GM19025 (cell line): ENCODE data around the gene PSMD8.
"Not testable (repeated sequence)": the region's sequence is repeated elsewhere in the genome, so short reads cannot be mapped to it uniquely, and the experiment has no call there.

Experiments used
- ATAC-seq: cut with Tn5 transposase; IDR thresholded peaks from one replicate; pipeline ENCODE4 v1.9.1; 2021; ENCODE audit warnings: mild to moderate bottlenecking, low read depth, moderate library complexity; ENCODE audit not compliant: unreplicated experiment

The PSMD8 gene

DNA sequence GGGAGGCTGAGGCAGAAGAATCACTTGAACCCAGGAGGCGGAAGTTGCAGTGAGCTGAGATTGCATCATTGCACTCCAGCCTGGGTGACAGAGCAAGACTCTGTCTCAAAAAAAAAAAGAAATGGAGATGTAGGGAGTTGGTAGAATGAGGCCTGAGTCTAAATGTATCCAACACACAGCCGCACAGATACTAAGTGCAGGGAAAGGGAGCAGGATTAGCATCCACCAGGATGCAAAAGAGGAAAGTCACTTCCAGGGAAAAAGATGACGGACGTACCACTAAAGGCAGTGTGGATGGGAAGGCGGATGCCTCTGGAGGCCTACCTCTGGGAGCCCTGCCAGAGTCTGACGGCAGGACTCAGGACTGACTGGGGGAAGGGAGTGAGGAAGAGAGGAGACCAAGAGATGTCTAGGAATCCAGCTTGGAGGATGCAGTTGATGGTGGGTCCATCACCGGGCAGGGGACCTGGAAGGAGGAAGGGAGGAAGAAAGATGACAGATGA is 35.3 kb downstream of the PSMD8 start:
- no peak for ATAC-seq

DNA sequence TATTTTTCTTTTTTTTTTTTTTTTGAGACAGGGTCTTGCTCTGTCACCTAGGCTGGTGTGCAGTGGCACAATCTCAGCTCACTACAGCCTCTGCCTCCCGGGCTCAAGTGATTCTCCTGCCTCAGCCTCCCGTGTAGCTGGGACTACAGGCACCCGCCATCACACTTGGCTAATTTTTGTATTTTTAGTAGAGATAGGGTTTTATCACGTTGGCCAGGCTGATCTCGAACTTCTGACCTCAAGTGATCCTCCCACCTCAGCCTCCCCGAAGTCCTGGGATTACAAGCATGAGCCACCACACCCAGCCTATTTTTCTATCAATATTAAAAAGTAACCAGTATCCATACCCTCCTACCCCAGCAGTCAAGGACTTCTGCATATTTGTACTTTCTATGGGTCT is 36.0 kb downstream of the PSMD8 start:
- not testable (repeated sequence) for ATAC-seq

DNA sequence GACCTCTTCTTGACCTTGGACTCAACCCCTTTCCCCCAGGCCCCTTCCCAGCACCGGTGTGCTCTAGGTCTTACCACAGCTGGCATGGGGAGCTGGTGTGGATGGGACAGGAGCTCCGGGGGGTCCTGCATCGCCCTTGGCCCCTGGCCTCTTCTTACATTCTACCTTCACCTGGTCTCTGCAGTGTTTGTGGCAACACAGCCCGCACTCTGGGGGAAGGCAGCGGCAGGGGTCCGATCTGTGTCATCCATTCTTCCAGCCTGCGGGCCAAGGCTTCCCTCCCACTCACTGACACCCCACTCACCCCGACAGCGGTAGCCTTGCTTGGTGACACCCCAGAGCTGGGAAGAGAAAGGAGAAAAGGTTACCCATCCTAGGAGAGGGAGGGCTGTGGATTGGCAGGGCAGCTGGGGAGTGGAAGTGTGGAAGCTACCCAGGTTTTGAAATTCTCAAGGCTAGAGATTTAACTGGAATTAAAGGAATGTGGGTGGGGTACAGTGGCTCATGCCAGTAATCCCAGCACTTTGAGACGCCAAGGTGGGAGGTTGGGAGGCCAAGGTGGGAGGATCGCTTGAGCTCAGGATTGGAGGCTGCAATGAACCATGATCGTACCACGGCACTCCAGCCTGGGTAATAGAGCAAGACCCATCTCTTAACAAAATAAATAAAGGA is 36.8 kb downstream of the PSMD8 start:
- no peak for ATAC-seq

DNA sequence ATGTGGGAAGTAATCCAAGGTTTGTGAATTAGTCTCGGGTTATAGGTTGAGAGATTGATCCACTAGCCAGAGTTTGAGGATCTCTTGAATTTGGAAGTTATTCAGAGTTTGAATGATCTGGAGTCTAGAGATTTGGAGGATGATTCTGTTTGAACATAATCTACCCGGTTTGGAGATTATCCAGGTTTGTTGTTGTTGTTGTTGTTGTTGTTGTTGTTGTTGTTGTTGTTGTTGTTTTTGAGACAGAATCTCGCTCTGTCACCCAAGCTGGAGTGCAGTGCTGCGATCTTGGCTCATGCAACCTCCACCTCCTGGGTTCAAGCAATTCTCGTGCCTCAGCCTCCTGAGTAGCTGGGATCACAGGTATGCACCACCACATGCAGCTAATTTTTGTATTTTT is 37.5 kb downstream of the PSMD8 start:
- ATAC-seq, result not testable (repeated sequence)

DNA sequence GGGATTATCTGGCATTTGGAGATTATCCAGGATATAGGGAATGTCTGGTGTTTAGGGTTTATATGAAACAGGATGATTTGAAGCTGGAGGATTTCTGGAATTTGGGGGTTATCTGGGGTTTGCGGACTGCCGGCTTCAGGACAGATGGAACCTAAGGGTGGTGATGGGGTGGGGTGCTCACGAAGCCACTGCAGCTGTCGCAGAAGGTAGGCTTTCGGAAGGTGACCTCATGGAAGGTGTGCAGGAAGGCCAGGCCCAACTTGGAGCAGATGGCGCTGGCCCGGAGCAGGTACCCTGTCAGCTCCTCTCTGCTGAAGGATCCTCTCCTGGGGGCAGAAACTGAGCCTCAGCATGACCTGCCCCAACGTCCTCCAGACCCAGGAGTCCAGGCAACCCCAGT is 38.1 kb downstream of the PSMD8 start:
- ATAC-seq, result no peak

DNA sequence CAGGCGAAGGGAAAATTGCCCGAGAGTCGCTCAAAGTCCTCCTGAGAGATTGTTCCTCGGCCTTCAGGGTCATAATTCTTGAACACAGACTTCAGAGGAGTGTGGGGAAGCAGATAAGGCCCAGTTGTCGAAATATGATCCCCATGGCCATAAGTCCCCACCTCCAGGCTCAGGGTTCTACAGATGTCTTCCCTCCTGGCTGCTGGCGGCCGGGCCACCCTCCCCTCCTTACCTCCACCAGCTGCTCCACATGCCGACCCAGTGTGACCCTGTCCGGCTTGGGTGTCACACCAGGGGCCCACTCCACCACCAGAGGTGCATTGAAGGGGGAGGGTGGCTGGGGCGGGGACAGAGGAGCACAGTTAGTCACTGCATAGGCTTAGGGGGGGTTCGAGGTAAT is 38.6 kb downstream of the PSMD8 start:
- ATAC-seq, result no peak

DNA sequence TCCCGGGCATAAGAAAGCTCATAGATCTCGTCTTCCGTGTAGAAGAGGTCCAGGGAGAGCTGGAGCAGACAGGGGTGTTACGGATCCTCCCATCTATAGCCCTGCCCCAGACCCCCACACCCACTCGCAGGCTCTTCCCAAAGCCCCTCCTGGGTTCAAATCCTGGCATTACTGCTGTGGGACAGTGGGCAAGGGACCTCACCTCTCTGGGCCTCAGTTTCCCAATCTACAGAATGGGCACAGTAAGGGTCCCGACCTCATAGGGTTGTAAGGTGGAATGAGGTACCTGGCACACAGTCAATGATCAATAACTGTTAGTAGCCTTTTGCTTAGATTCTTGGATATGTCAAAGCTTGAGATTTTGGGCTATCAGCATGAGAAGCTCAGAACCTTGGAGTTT is 39.0 kb downstream of the PSMD8 start:
- ATAC-seq, result no peak

DNA sequence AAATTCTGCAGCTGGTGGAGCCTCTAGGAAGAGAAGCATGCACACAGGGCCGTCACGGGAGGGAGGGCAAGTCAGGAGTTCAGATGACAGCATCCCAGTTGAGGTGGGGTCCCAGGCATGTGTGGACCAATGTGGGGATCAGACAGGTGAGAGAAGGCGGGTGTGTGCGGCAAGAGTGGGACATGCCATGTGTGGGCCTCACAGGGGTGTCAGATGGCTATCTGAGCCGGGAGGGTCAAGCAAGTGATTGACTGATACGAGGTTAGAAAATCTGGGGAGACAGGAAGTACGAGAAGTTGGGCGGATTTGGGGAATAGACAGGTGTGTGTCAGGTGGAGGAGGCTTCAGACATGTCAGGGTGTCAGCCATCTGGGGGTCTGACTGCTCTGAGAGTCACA is 42.8 kb downstream of the PSMD8 start:
- no peak for ATAC-seq

DNA sequence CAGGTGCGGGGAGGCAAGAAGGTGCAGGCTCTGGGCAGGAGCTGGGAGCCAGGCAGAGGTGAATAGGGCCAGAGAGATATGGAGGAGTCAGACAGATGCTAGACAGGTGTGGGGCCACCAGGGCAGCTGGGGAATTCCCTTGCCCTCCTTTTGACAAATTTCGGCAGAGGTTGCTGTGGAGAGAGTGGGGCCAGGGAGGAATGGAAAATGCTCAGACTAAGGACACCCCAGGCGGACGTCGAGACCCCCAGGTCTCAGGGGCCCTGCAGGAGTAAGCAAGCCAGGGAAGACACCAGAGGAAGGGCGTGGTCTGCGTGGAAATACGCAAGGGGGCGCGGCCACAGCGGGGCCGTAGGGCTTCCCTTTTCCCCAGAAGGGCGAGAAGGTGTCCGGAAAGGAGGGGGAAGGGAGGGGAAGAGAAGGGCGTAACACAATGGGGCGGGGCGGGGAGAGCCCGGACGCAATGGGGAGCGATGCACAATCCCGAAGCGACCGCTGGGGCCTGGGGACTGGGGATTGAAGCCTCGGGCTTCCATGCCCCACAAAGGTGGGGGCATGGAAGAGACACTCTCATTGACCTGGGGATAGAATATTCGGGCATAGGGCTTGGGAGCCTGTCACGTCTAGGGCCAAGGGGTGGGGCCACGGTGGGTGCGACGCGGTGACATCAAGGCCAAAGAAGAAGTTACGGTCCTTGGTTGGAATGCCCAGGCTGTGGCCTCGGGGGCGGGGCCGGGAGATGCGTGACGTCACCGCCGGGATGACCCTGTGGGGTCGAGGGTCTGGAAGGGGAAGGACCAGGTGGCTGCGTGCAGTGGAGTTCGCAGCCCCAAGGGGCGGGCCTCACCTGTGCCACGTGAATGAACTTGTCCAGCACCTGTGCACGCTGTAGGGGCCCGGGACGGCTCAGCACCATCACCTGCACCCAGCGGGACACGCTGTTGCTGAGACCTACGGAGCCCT is 43.5 kb downstream of the PSMD8 start:
- no peak for ATAC-seq

DNA sequence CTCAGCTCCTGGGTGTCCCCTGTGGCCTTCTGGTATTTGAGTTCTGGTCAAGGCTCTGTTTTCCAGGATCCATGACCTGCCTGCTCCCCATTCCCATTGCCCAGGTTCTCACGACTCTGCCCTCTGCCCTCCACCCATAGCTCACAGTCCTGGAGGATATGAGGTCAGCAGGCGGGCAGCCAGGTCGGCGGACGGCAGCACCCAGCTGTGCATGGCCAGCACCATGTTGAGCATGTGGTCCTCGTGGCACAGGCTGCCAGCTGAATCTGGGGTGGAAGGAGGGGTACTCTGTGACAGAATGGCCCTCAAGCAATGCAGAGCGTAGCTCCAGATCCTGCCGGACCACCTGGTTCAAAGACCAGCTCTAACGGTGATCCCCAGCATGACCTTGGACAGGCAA is 46.6 kb downstream of the PSMD8 start:
- ATAC-seq, result no peak

DNA sequence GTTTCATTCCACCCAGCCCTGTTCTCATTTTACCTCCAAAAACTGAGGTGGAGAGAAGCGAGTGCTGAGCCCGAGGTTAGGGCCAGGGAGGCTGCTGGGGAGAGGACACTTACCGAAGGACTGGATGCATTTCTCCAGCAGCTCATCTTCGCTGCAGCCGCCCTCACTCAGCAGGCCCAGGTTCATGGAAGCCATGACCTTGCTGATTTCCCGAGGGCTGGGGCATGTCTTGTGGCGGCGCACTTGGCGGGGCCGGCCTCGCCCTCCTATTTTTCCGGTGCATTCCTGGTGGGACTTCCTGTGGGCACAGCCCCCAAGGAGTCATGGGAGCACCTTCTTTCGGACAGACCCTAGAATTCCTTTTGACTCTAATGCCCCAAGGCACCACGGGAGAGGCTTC is 47.5 kb downstream of the PSMD8 start:
- no peak for ATAC-seq

DNA sequence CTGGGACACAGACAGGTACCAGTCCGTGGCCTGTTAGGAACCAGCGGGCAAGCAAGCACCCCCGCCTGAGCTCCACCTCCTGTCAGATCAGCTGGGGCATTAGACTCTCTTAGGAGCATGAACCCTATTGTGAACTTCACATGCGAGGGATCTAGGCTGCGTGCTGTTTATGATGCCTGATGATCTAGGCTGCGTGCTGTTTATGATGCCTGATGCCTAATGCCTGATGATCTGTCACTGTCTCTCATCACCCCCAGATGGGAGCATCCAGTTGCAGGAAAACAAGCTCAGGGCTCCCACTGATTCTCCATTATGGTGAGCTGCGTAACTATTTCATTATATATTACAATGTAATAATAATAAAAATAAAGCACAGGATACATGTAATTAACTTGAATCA is 48.1 kb downstream of the PSMD8 start:
- no peak for ATAC-seq

DNA sequence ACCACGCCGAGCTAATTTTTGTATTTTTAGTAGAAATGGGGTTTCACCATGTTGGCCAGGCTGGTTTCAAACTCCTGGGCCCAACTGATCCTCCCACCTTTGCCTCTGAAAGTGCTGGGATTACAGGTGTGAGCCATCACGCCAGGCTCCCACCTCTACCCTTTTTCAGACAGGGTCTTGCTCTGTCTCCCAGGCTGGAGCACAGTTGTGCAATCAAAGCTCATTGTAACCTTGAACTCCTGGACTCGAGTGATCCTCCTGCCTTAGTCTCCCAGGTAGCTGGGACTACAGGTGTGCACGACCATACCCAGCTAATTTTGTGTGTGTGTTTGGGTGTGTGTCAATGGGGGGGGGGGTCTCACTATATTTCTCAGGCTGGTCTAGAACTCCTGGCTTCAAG is 49.9 kb downstream of the PSMD8 start:
- no peak for ATAC-seq

DNA sequence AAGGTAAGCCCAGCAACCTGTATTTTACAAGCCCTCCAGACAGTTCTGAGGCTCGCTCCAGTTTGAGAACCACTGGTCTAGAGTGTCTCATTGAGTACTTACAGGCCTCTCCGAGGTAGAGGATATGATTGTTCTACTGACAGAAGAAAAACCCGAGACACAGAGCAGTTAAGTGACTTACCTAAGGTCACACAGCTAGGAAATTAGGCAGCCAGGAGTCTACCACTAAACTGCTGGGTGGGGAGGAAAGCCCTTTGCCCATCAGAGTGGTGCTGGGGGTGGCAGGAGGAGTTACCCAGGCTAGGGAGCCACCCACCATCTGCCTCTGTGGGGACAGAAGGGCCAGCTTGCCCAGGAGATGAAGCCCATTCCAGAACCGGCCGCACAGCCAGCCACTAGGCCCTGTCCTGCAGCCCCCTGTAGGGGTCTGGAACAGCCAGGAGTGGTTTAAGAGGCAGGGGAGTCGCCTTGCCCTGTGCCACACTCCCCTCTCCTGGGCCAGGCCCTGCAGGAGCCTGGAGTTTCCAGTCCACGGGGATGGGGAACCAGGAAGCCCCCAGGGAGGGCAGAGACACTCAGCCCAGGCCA is 50.9 kb downstream of the PSMD8 start:
- ATAC-seq, result no peak

DNA sequence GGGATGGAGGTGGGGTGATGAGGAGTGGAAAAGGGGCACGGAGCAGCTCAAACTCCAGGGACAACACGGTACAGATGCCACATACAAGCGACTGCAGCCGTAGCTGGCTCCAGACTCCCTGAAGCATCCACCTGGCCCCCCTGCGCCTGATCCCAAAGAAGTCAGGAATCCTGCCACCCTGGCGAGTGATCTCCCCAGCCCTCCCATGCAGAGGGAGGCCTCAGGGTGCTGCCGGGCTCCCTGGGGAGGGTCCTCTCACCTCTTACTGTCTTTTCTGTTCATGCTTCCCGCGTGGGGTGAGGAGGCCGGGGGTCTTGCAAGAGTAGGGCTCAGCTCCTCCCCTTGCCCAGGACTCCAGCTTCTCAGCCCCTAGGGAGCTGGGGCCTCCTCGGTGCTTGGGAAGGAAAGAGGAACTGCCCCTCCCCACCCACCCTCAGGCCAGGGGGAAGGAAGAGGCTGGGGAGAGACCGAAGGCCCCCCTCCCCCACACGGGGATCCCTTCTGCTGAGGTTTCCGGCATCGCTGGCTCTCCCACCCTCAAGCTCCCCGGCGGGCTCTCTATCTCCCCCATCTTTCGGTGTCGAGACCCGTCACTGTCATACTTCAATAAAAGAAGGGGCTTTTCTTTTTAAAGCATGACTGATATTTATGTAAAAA is 51.6 kb downstream of the PSMD8 start, which contains the start of gene RASGRP4:
Gene RASGRP4, minus strand, starts transcription at position 410 of the 657 bp plus-strand sequence. Its CDS starts 128 bp downstream, at position 282.
- no peak for ATAC-seq

DNA sequence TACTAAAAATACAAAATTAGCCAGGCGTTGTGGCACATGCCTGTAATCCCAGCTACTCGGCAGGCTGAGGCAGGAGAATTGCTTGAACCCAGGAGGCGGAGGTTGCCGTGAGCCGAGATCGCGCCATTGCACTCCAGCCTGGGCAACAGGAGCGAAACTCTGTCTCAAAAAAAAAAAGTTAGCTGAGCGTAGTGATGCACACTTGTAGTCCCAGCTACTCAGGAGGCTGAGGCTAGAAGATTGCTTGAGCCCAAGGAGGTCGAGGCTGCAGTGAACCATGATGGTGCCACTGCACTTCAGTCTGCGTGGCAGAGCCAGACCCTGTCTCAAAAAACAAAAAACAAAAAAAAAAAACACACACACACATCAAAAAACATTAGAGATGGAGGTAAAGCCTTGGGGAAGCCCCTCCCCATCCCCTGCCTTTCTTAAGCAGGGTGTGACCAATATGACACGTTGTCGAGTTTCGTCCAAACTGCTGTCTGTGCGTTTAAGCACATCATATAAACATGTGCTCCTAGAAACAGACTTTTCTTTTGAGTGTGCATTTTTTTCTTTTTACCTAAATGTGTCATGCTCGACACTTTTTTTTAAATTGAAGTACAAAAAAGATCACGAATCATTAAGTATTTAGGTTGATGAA is 52.8 kb downstream of the PSMD8 start:
- not testable (repeated sequence) for ATAC-seq

DNA sequence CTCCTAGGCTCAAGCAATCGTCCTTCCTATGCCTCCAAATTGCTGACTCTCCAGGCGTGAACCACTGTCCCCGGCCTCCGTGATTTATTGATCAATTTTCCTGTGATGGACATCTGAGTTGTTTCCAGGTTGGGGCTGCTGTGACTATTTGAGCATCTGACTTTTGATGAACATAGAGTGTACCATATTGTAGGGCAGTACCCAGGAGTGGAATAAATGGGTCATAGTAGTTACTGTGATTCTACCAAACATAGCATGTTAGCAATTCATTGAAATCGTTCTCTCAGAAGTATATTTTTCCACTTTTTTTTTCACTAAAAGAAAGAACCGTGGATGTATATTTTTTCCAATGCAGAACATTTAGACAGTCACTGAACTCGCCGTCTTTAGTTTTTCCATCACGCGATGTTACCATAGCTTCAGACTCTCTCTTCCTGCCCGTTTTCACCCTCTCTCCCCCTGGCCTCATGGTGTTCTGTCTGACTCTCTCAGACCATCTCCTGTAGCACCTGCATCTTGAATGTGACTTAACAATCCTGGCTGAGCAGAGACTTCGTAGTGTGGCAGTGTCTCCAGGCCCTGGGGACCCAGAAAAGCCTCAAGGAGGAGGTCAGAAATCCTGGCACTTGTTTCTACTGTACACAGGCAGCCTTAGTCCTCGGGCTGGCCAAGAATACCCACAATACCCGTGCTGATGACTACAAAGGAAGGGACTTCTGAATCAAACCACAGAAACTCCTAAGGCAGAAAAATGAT is 54.9 kb downstream of the PSMD8 start:
- ATAC-seq, result no peak

DNA sequence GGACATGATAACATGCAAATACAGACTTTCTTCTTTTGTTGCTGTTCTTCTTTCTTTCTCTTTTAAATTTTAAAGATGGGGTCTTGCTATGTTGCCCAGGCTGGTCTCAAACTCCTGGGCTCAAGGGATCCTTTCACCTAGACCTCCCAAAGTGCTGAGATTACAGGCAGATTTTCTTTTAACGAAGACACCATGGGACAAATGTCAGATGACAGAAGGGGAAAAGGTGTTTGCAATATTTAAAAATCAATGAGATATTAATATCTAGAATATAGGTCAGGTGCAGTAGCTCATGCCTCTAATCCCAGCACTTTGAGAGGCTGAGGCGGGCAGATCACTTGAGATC is 55.4 kb downstream of the PSMD8 start:
- ATAC-seq, result no peak

DNA sequence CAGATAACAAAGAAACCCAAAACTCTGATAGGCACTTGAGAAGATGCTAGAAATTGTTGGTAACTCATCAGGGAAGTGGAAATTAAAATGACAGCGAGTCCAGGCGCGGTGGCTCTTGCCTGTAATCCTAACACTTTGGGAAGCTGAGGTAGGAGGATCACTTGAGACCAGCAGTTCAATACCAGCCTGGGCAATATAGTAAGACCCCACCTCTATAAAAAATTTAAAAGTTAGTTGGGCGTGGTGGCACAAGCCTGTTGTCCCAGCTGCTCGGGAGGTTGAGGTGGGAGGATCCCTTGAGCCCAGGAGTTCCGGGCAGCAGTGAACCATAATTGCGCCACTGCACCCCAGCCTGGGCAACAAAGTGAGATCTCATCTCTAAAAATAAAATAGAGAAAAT is 56.6 kb downstream of the PSMD8 start:
- ATAC-seq, result no peak
